ENCODE results near the gene PDC.

The PDC gene

GRCh38 chr1:186476264-186477040 is 15.5 kb upstream of the PDC start:
- no peak overlapping the region for H3K4me3 ChIP-seq (ENCODE audit: low read length, poor library complexity, severe bottlenecking)
- H3K9me2 ChIP-seq (replicated peaks; ENCODE audit: low read depth, low read length): no peaks in the 10 kb centered on the region
- no peaks in the 10 kb centered on the region for H3K9me3 ChIP-seq (ENCODE audit: insufficient read depth, low read depth, low read length)
- H3K4me2 ChIP-seq (ENCODE audit: low read depth, low read length, poor library complexity, severe bottlenecking): no peak overlapping the region
- H3K36me3 ChIP-seq (ENCODE audit: insufficient read depth, low read length): no peaks in the 10 kb centered on the region
- no peak overlapping the region for H3K9ac ChIP-seq (ENCODE audit: low read depth, low read length, poor library complexity, severe bottlenecking)
- no peak overlapping the region for H2AFZ ChIP-seq (ENCODE audit: low read length)
- H3K27me3 ChIP-seq (ENCODE audit: insufficient read depth, low read length, poor library complexity, severe bottlenecking): no peaks in the 10 kb centered on the region
- no peaks in the 10 kb centered on the region for H3F3A ChIP-seq (ENCODE audit: low read depth)
- no peaks in the 10 kb centered on the region for H3K4me1 ChIP-seq (ENCODE audit: insufficient read depth, low read length, poor library complexity, severe bottlenecking)
- TF ChIP-seq EZH2phosphoT487 (IDR thresholded peaks at IDR 0.05; ENCODE audit: borderline replicate concordance) (no peak), CTCF (conservative IDR thresholded peaks at IDR 0.05; ENCODE audit: low read length) (no peak)
- no peaks in the 10 kb centered on the region for H4K20me1 ChIP-seq (ENCODE audit: insufficient read depth, low read length, poor library complexity, severe bottlenecking)
- H3K79me2 ChIP-seq (ENCODE audit: insufficient read depth, low read length): no peaks in the 10 kb centered on the region

- Histone ChIP-seq H2AFZ (ENCODE audit: low read length) (no peak overlapping the region), H3K4me3 (ENCODE audit: low read length, poor library complexity, severe bottlenecking) (no peak overlapping the region), H3K79me2 (ENCODE audit: insufficient read depth, low read length) (no peaks in the 10 kb centered on the region)
Observed at GRCh38 chr1:186474208-186474607, 13.3 kb upstream of the PDC start.

GRCh38 chr1:186473047-186473446 is 12.1 kb upstream of the PDC start:
- H3K36me3 ChIP-seq (ENCODE audit: insufficient read depth, low read length): no peaks in the 10 kb centered on the region
- TF ChIP-seq EZH2phosphoT487 (IDR thresholded peaks at IDR 0.05; ENCODE audit: borderline replicate concordance) (no peak), CTCF (conservative IDR thresholded peaks at IDR 0.05; ENCODE audit: low read length) (no peak)
- no peaks in the 10 kb centered on the region for H3K4me1 ChIP-seq (ENCODE audit: insufficient read depth, low read length, poor library complexity, severe bottlenecking)
- H3F3A ChIP-seq (ENCODE audit: low read depth): no peaks in the 10 kb centered on the region
- H3K9me2 ChIP-seq (replicated peaks; ENCODE audit: low read depth, low read length): no peaks in the 10 kb centered on the region
- H3K9me3 ChIP-seq (ENCODE audit: insufficient read depth, low read depth, low read length): no peaks in the 10 kb centered on the region
- no peak overlapping the region for H3K4me3 ChIP-seq (ENCODE audit: low read length, poor library complexity, severe bottlenecking)
- H3K4me2 ChIP-seq (ENCODE audit: low read depth, low read length, poor library complexity, severe bottlenecking): no peak overlapping the region
- no peaks in the 10 kb centered on the region for H3K79me2 ChIP-seq (ENCODE audit: insufficient read depth, low read length)
- H3K9ac ChIP-seq (ENCODE audit: low read depth, low read length, poor library complexity, severe bottlenecking): no peak overlapping the region
- no peaks in the 10 kb centered on the region for H3K27me3 ChIP-seq (ENCODE audit: insufficient read depth, low read length, poor library complexity, severe bottlenecking)
- no peaks in the 10 kb centered on the region for H4K20me1 ChIP-seq (ENCODE audit: insufficient read depth, low read length, poor library complexity, severe bottlenecking)
- no peak overlapping the region for H2AFZ ChIP-seq (ENCODE audit: low read length)

More at GRCh38 chr1:186474208-186474607, 13.3 kb upstream of the PDC start:
- Histone ChIP-seq H3K4me2 (ENCODE audit: low read depth, low read length, poor library complexity, severe bottlenecking) (no peak overlapping the region), H3K9ac (ENCODE audit: low read depth, low read length, poor library complexity, severe bottlenecking) (no peak overlapping the region), H3K9me2 (replicated peaks; ENCODE audit: low read depth, low read length) (no peaks in the 10 kb centered on the region), H3K36me3 (ENCODE audit: insufficient read depth, low read length) (no peaks in the 10 kb centered on the region), H3K27me3 (ENCODE audit: insufficient read depth, low read length, poor library complexity, severe bottlenecking) (no peaks in the 10 kb centered on the region), H4K20me1 (ENCODE audit: insufficient read depth, low read length, poor library complexity, severe bottlenecking) (no peaks in the 10 kb centered on the region), H3F3A (ENCODE audit: low read depth) (no peaks in the 10 kb centered on the region), H3K4me1 (ENCODE audit: insufficient read depth, low read length, poor library complexity, severe bottlenecking) (no peaks in the 10 kb centered on the region), H3K9me3 (ENCODE audit: insufficient read depth, low read depth, low read length) (no peaks in the 10 kb centered on the region)
- TF ChIP-seq CTCF (conservative IDR thresholded peaks at IDR 0.05; ENCODE audit: low read length): no peak
- no peak for TF ChIP-seq EZH2phosphoT487 (IDR thresholded peaks at IDR 0.05; ENCODE audit: borderline replicate concordance)

Measured in Loucy (cell line).